ENCODE data around the gene ZBTB34.

DNA sequence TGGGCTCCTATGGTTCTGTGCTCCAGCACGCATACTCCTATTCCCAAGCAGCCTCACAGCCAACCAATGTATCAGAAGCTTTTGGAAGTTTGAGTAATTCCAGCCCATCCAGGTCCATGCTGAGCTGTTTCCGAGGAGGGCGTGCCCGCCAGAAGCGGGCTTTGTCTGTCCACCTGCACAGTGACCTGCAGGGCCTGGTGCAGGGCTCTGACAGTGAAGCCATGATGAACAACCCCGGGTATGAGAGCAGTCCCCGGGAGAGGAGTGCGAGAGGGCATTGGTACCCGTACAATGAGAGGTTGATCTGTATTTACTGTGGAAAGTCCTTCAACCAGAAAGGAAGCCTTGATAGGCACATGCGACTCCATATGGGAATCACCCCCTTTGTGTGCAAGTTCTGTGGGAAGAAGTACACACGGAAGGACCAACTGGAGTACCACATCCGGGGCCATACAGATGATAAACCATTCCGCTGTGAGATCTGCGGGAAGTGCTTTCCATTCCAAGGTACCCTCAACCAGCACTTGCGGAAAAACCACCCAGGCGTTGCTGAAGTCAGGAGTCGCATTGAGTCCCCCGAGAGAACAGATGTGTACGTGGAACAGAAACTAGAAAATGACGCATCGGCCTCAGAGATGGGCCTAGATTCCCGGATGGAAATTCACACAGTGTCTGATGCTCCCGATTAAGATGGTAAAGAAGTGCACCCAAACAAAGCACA lies 19.9 kb downstream of the ZBTB34 start:
- TF ChIP-seq TRIM28 (IDR thresholded peaks at IDR 0.05; ENCODE audit: borderline replicate concordance, low read length) (no peak), ZNF274 (IDR thresholded peaks at IDR 0.05; ENCODE audit: low read length) (no peak), ZNF274 (tag by site-specific recombination; IDR thresholded peaks at IDR 0.05; ENCODE audit: borderline replicate concordance) (no peak), ZNF670 (tag by site-specific recombination; IDR thresholded peaks at IDR 0.05; ENCODE audit: low read depth) (no peak), RBAK (tag by site-specific recombination; IDR thresholded peaks at IDR 0.05) (no peak), ZNF777 (tag by site-specific recombination; IDR thresholded peaks at IDR 0.05; ENCODE audit: borderline replicate concordance) (no peak), REPIN1 (tag by site-specific recombination; IDR thresholded peaks at IDR 0.05; ENCODE audit: low read depth) (no peak), ZNF211 (tag by site-specific recombination; IDR thresholded peaks at IDR 0.05; ENCODE audit: low read depth) (no peak), ZBTB1 (tag by site-specific recombination; IDR thresholded peaks at IDR 0.05) (no peak), ZNF768 (tag by site-specific recombination; IDR thresholded peaks at IDR 0.05) (no peak), ZNF549 (tag by site-specific recombination; IDR thresholded peaks at IDR 0.05) (no peak)
- TF ChIP-seq, protein P1, sequence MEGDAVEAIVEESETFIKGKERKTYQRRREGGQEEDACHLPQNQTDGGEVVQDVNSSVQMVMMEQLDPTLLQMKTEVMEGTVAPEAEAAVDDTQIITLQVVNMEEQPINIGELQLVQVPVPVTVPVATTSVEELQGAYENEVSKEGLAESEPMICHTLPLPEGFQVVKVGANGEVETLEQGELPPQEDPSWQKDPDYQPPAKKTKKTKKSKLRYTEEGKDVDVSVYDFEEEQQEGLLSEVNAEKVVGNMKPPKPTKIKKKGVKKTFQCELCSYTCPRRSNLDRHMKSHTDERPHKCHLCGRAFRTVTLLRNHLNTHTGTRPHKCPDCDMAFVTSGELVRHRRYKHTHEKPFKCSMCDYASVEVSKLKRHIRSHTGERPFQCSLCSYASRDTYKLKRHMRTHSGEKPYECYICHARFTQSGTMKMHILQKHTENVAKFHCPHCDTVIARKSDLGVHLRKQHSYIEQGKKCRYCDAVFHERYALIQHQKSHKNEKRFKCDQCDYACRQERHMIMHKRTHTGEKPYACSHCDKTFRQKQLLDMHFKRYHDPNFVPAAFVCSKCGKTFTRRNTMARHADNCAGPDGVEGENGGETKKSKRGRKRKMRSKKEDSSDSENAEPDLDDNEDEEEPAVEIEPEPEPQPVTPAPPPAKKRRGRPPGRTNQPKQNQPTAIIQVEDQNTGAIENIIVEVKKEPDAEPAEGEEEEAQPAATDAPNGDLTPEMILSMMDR (tag by site-specific recombination; IDR thresholded peaks at IDR 0.05): no peak
- TF ChIP-seq, protein P2, sequence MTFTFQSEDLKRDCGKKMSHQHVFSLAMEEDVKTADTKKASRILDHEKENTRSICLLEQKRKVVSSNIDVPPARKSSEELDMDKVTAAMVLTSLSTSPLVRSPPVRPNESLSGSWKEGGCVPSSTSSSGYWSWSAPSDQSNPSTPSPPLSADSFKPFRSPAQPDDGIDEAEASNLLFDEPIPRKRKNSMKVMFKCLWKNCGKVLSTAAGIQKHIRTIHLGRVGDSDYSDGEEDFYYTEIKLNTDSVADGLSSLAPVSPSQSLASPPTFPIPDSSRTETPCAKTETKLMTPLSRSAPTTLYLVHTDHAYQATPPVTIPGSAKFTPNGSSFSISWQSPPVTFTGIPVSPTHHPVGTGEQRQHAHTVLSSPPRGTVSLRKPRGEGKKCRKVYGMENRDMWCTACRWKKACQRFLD (tag by site-specific recombination; IDR thresholded peaks at IDR 0.05): no peak
- TF ChIP-seq, protein P3, sequence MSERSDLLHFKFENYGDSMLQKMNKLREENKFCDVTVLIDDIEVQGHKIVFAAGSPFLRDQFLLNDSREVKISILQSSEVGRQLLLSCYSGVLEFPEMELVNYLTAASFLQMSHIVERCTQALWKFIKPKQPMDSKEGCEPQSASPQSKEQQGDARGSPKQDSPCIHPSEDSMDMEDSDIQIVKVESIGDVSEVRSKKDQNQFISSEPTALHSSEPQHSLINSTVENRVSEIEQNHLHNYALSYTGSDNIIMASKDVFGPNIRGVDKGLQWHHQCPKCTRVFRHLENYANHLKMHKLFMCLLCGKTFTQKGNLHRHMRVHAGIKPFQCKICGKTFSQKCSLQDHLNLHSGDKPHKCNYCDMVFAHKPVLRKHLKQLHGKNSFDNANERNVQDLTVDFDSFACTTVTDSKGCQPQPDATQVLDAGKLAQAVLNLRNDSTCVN (tag by site-specific recombination; optimal IDR thresholded peaks at IDR 0.05): no peak
- TF ChIP-seq, protein P4, sequence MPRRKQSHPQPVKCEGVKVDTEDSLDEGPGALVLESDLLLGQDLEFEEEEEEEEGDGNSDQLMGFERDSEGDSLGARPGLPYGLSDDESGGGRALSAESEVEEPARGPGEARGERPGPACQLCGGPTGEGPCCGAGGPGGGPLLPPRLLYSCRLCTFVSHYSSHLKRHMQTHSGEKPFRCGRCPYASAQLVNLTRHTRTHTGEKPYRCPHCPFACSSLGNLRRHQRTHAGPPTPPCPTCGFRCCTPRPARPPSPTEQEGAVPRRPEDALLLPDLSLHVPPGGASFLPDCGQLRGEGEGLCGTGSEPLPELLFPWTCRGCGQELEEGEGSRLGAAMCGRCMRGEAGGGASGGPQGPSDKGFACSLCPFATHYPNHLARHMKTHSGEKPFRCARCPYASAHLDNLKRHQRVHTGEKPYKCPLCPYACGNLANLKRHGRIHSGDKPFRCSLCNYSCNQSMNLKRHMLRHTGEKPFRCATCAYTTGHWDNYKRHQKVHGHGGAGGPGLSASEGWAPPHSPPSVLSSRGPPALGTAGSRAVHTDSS (tag by site-specific recombination; IDR thresholded peaks at IDR 0.05): no peak

Measured in HEK293 (cell line).